Measurements from ENCODE around the gene EXOC1. TPM values are rescaled to one million over a fixed set of nuclear protein-coding genes. Genes with fewer than 3 reads are reported as not detected.

The EXOC1 gene
- total and polyA plus RNA-seq, 4 donors: 12.1 to 50.4 (median 32.6) TPM

DNA sequence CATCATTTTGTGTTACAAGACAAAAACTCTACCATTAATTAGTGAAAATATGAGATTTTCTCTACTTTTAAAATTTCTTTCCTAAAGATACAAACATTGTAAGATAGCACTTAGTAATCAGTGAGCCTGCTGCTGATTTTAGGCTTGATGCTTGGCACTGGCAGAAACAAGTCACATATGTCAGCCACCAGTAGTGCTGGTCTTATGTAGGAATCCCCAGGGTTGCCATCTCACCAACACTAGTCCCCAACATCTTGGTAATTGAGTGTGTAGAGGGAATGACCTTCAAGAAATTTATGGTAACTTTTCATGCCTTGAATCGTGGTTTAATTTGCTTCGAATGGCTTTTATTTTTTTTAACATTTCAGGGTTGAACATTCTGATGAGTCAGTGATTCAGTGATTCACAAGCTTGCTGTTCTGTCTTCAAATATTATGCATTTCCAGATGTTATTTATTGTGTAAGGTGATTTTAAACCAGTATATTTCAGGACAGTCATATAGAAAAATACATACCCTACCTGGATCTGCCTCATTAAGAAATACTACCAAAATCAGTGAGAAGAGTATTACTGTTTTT, 11.9 kb downstream of the EXOC1 start:
- no peaks in the 10 kb centered on the region for H3K4me1 ChIP-seq (ENCODE audit: control insufficient read depth in 1 of 2, insufficient read depth in 2 of 2, low read length in 2 of 2)
- peak overlapping the region in 1 of 2 donors; percentile 79 for H3K27ac ChIP-seq (ENCODE audit: low read depth in 1 of 2, low read length in 2 of 2)
- intact Hi-C loops (cut with DNase I): loop anchor here in 1 of 2 donors (5.0 kb wide), 1 partner anchor 518 kb away; the partner anchor contains the start of gene SRD5A3
- no peaks in the 10 kb centered on the region for H3K9me3 ChIP-seq (ENCODE audit: control insufficient read depth, low read length)
- WGBS, 2 donors: 20 to 37% methylated on average over 2 of the region's 2 CpGs
- no peak for ATAC-seq (ENCODE audit: low FRiP score)
- H3K27me3 ChIP-seq (ENCODE audit: control insufficient read depth in 1 of 2, insufficient read depth in 2 of 2, low read length in 1 of 2): no peaks in the 10 kb centered on the region
- DNase-seq: no peak
- H3K4me3 ChIP-seq (ENCODE audit: low read length in 2 of 2): no peak overlapping the region
- no peaks in the 10 kb centered on the region for H3K36me3 ChIP-seq (ENCODE audit: control insufficient read depth in 1 of 2, insufficient read depth in 2 of 2, low read length in 1 of 2)

- Histone ChIP-seq H3K4me1 (ENCODE audit: control insufficient read depth in 1 of 2, insufficient read depth in 2 of 2, low read length in 2 of 2) (no peaks in the 10 kb centered on the region), H3K4me3 (ENCODE audit: low read length in 2 of 2) (no peak overlapping the region), H3K27ac (ENCODE audit: low read depth in 1 of 2, low read length in 2 of 2) (peak overlapping the region in 1 of 2 donors; percentile 43), H3K27me3 (ENCODE audit: control insufficient read depth in 1 of 2, insufficient read depth in 2 of 2, low read length in 1 of 2) (no peaks in the 10 kb centered on the region), H3K36me3 (ENCODE audit: control insufficient read depth in 1 of 2, insufficient read depth in 2 of 2, low read length in 1 of 2) (peaks cover 0 to 2% of the 10 kb centered on the region in 2 donors), H3K9me3 (ENCODE audit: control insufficient read depth, low read length) (no peaks in the 10 kb centered on the region)
- DNase-seq: no peak
- intact Hi-C loops (cut with DNase I): loop anchor here in 1 of 2 donors (5.0 kb wide), 1 partner anchor 519 kb away; the partner anchor contains the start of gene SRD5A3
- WGBS, 2 donors: 37 to 45% methylated on average over 2 of the region's 2 CpGs
- peak; percentile 95 for ATAC-seq (ENCODE audit: low FRiP score)
Observed at GRCh38 chr4:55866290-55866907, 13.0 kb downstream of the EXOC1 start.

DNA sequence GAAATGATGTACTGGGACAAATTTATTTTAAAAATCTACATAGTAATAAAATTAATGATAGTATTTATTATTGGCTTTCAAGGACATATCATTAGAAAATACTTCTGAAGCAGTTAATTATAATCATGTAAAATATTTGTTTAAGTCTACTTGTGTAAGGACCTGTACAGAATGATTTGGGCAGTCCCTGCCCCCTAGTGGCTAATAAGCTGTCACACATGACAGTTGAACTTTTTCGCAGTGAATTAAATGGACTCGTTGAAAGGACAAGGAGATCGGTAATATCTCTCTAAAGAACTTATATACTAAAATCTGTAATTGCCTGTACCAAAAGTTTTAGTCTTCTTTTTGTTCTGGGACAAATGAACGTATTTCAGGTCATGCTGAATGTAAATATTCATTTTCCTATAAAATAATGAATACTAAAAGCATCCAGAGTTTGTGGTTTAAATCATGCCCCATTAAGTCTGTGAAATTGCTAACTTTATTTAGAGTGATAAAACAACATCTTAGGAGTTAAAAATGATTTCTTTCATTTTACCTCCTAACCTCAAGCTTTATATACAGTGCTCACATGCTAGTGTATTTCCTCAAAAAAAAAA, 13.6 kb downstream of the EXOC1 start:
- peak; percentile 87 for ATAC-seq (ENCODE audit: low FRiP score)
- Histone ChIP-seq H3K4me3 (ENCODE audit: low read length in 2 of 2) (no peak overlapping the region), H3K36me3 (ENCODE audit: control insufficient read depth in 1 of 2, insufficient read depth in 2 of 2, low read length in 1 of 2) (peaks cover 0 to 2% of the 10 kb centered on the region in 2 donors), H3K4me1 (ENCODE audit: control insufficient read depth in 1 of 2, insufficient read depth in 2 of 2, low read length in 2 of 2) (no peaks in the 10 kb centered on the region), H3K27me3 (ENCODE audit: control insufficient read depth in 1 of 2, insufficient read depth in 2 of 2, low read length in 1 of 2) (no peaks in the 10 kb centered on the region), H3K9me3 (ENCODE audit: control insufficient read depth, low read length) (no peaks in the 10 kb centered on the region), H3K27ac (ENCODE audit: low read depth in 1 of 2, low read length in 2 of 2) (no peak overlapping the region)
- intact Hi-C loops (cut with DNase I): loop anchor here in 1 of 2 donors (5.0 kb wide), 1 partner anchor 520 kb away; the partner anchor contains the start of gene SRD5A3
- WGBS, 2 donors: 34 to 43% methylated on average over 4 of the region's 4 CpGs
- no peak for DNase-seq

DNA sequence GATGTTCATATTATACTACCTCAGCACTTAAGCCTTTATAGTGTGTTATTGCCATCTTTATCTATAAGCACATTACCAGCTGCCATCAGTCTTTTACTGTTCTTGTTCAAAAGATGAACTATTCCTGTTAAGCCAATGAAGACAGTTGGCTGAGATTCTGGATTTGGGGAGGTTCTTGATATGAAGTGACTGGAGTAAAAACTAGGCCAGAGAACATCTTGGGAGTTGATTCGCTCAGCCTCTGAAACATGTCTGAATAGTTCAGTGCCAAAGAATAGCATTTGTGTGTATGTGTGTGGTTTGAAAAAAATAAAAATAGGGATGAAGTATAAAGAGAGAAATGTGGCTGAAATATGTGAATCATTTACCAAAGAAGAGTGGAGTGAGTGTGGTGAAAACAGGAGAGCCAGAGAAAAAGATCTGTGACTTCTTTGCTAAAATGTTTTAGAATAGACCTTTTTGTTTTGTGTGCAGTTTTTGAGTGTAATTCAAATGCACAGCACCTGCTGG, 15.2 kb downstream of the EXOC1 start:
- no peak for ATAC-seq (ENCODE audit: low FRiP score)
- Histone ChIP-seq H3K4me3 (ENCODE audit: low read length in 2 of 2) (no peak overlapping the region), H3K9me3 (ENCODE audit: control insufficient read depth, low read length) (no peaks in the 10 kb centered on the region), H3K36me3 (ENCODE audit: control insufficient read depth in 1 of 2, insufficient read depth in 2 of 2, low read length in 1 of 2) (peaks cover 0 to 4% of the 10 kb centered on the region in 2 donors), H3K4me1 (ENCODE audit: control insufficient read depth in 1 of 2, insufficient read depth in 2 of 2, low read length in 2 of 2) (no peaks in the 10 kb centered on the region), H3K27ac (ENCODE audit: low read depth in 1 of 2, low read length in 2 of 2) (no peak overlapping the region), H3K27me3 (ENCODE audit: control insufficient read depth in 1 of 2, insufficient read depth in 2 of 2, low read length in 1 of 2) (no peaks in the 10 kb centered on the region)
- intact Hi-C loops (cut with DNase I): loop anchor here in 1 of 2 donors (5.0 kb wide), 1 partner anchor 521 kb away; the partner anchor contains the start of gene SRD5A3
- 91 to 100% methylated on average over 1 of the region's 1 CpG for WGBS, 2 donors
- no peak for DNase-seq

DNA sequence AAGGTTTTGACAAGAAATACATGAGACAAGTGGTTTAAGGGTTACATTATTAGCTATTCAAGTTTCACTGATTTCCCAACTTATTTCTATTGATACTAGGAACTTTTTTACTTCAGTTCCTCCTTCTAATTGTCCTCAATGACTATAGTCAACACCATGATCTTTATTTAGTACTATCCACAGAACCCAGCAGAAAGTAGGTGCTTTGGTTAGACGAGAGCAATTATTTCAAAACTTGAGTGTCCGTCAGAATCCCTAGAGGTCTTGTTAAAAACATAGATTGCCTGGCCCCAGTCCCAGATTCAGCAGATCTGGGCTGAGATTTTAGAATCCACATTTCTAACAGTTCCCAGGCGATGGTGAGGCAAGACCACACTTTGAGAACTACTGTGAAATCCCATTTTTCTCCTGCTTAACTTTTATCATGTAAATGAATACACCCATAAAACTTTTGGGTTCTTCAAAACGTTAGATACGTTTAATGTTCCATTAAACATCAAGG, 17.9 kb downstream of the EXOC1 start:
- Histone ChIP-seq H3K4me1 (ENCODE audit: control insufficient read depth in 1 of 2, insufficient read depth in 2 of 2, low read length in 2 of 2) (no peaks in the 10 kb centered on the region), H3K9me3 (ENCODE audit: control insufficient read depth, low read length) (no peaks in the 10 kb centered on the region), H3K36me3 (ENCODE audit: control insufficient read depth in 1 of 2, insufficient read depth in 2 of 2, low read length in 1 of 2) (peaks cover 0 to 4% of the 10 kb centered on the region in 2 donors), H3K27me3 (ENCODE audit: control insufficient read depth in 1 of 2, insufficient read depth in 2 of 2, low read length in 1 of 2) (no peaks in the 10 kb centered on the region), H3K4me3 (ENCODE audit: low read length in 2 of 2) (no peak overlapping the region), H3K27ac (ENCODE audit: low read depth in 1 of 2, low read length in 2 of 2) (no peak overlapping the region)
- DNase-seq: no peak
- 29 to 51% methylated on average over 5 of the region's 5 CpGs for WGBS, 2 donors
- intact Hi-C loops (cut with DNase I): no loop called here
- no peak for ATAC-seq (ENCODE audit: low FRiP score)

DNA sequence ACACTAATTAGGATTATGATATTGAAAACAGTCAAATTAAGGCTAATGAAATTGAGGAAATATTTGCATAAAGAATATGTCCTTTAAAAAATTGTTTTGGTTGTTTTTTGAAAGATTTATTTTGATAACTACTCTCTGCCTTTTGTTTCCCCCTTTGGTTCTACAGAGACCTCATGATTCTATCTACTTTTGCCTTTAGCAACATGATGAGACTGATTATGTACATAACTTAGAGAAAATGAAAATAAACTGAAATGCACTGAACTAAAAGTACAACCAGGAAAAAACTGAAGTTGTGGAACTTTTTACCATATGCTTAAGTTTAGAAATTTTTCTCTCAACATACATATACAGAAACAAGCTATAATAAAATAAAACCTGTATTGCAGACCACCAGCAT, 21.4 kb downstream of the EXOC1 start:
- no peak for DNase-seq
- ATAC-seq (ENCODE audit: low FRiP score): no peak
- no peak overlapping the region for H3K27ac ChIP-seq (ENCODE audit: low read depth in 1 of 2, low read length in 2 of 2)
- H3K4me1 ChIP-seq (ENCODE audit: control insufficient read depth in 1 of 2, insufficient read depth in 2 of 2, low read length in 2 of 2): no peaks in the 10 kb centered on the region
- H3K4me3 ChIP-seq (ENCODE audit: low read length in 2 of 2): no peak overlapping the region
- no peaks in the 10 kb centered on the region for H3K27me3 ChIP-seq (ENCODE audit: control insufficient read depth in 1 of 2, insufficient read depth in 2 of 2, low read length in 1 of 2)
- H3K36me3 ChIP-seq (ENCODE audit: control insufficient read depth in 1 of 2, insufficient read depth in 2 of 2, low read length in 1 of 2): peaks cover 0 to 7% of the 10 kb centered on the region in 2 donors
- intact Hi-C loops (cut with DNase I): no loop called here
- no peaks in the 10 kb centered on the region for H3K9me3 ChIP-seq (ENCODE audit: control insufficient read depth, low read length)

- DNase-seq: no peak
- Histone ChIP-seq H3K4me3 (ENCODE audit: low read length in 2 of 2) (no peak overlapping the region), H3K4me1 (ENCODE audit: control insufficient read depth in 1 of 2, insufficient read depth in 2 of 2, low read length in 2 of 2) (no peaks in the 10 kb centered on the region), H3K36me3 (ENCODE audit: control insufficient read depth in 1 of 2, insufficient read depth in 2 of 2, low read length in 1 of 2) (peaks cover 4 to 5% of the 10 kb centered on the region in 2 donors), H3K9me3 (ENCODE audit: control insufficient read depth, low read length) (no peaks in the 10 kb centered on the region), H3K27me3 (ENCODE audit: control insufficient read depth in 1 of 2, insufficient read depth in 2 of 2, low read length in 1 of 2) (no peaks in the 10 kb centered on the region), H3K27ac (ENCODE audit: low read depth in 1 of 2, low read length in 2 of 2) (no peak overlapping the region)
- intact Hi-C loops (cut with DNase I): no loop called here
- no peak for ATAC-seq (ENCODE audit: low FRiP score)
Observed at GRCh38 chr4:55876387-55876786, 22.9 kb downstream of the EXOC1 start.

GRCh38 chr4:55879224-55879623, 25.8 kb downstream of the EXOC1 start:
- WGBS, 2 donors: 93 to 95% methylated on average over 3 of the region's 3 CpGs
- no peak for ATAC-seq (ENCODE audit: low FRiP score)
- Histone ChIP-seq H3K4me1 (ENCODE audit: control insufficient read depth in 1 of 2, insufficient read depth in 2 of 2, low read length in 2 of 2) (no peaks in the 10 kb centered on the region), H3K27me3 (ENCODE audit: control insufficient read depth in 1 of 2, insufficient read depth in 2 of 2, low read length in 1 of 2) (no peaks in the 10 kb centered on the region), H3K9me3 (ENCODE audit: control insufficient read depth, low read length) (no peaks in the 10 kb centered on the region), H3K4me3 (ENCODE audit: low read length in 2 of 2) (no peak overlapping the region), H3K27ac (ENCODE audit: low read depth in 1 of 2, low read length in 2 of 2) (no peak overlapping the region), H3K36me3 (ENCODE audit: control insufficient read depth in 1 of 2, insufficient read depth in 2 of 2, low read length in 1 of 2) (peaks cover 3 to 9% of the 10 kb centered on the region in 2 donors)
- DNase-seq: no peak
- intact Hi-C loops (cut with DNase I): no loop called here
